Measurements from ENCODE around the gene SNCB. TPM values are rescaled to one million over a fixed set of nuclear protein-coding genes. Genes with fewer than 3 reads are reported as not detected.

SNCB gene
- total RNA-seq, 1 experiment from 2014 or later = not detected

- Histone ChIP-seq H3K4me3 (replicated peaks in 1 of 2; ENCODE audit: low read depth in 1 of 2, low read length in 2 of 2) (no peak overlapping the region), H3K9me2 (ENCODE audit: insufficient read depth) (no peaks in the 10 kb centered on the region), H3K9me3 (ENCODE audit: control insufficient read depth in 1 of 2, insufficient read depth in 1 of 2, low read depth in 1 of 2, low read length in 2 of 2) (peaks cover 5 to 9% of the 10 kb centered on the region in 2 experiments; a peak in 2 of 4 replicates), H3K4me2 (ENCODE audit: low read length) (no peak overlapping the region), H3K36me3 (ENCODE audit: control insufficient read depth in 1 of 2, insufficient read depth in 2 of 2, low read length in 2 of 2) (no peaks in the 10 kb centered on the region), H2AFZ (ENCODE audit: low read depth, low read length, poor library complexity, severe bottlenecking) (no peak overlapping the region), H3K4me1 (ENCODE audit: control insufficient read depth in 1 of 2, insufficient read depth in 2 of 2, low read length in 2 of 2) (peaks cover 0 to 6% of the 10 kb centered on the region in 2 experiments; a peak in 2 of 4 replicates), H3K9ac (ENCODE audit: low read length) (no peak overlapping the region), H3K79me2 (ENCODE audit: insufficient read depth, low read length) (no peaks in the 10 kb centered on the region), H3K27ac (ENCODE audit: low read depth, low read length) (no peak overlapping the region), H4K20me1 (ENCODE audit: insufficient read depth) (no peaks in the 10 kb centered on the region), H3K27me3 (ENCODE audit: insufficient read depth, low read length) (no peaks in the 10 kb centered on the region)
- ATAC-seq (no peak), DNase-seq (ENCODE audit: low read depth, low spot score) (no peak)
- TF ChIP-seq ZBTB33 (IDR thresholded peaks at IDR 0.05; ENCODE audit: extremely low read depth, insufficient replicate concordance, low read length) (no peak), ZNF274 (IDR thresholded peaks at IDR 0.05; ENCODE audit: low read depth, low read length) (no peak), SIN3A (IDR thresholded peaks at IDR 0.05; ENCODE audit: low read depth) (no peak)
- no TSS peak for BruUV-seq (replicated peaks)
- RAD21 ChIA-PET (ENCODE audit: low non-redundant PET in 1 of 2, low total read pairs in 2 of 2, uncharacterized antibody in 2 of 2, unreplicated experiment in 2 of 2) = no interaction called here
- POLR2A ChIA-PET = no interaction called here
- CTCF ChIA-PET = no interaction called here
- intact Hi-C loops (cut with micrococcal nuclease) = no loop called here
Measured at GRCh38 chr5:176583076-176583475, 47.3 kb downstream of the SNCB start.

GRCh38 chr5:176581361-176581760, 49.0 kb downstream of the SNCB start:
- POLR2A ChIA-PET = no interaction called here
- DNase-seq (ENCODE audit: low read depth, low spot score) (no peak), ATAC-seq (no peak)
- Histone ChIP-seq H3K4me2 (ENCODE audit: low read length) (no peak overlapping the region), H2AFZ (ENCODE audit: low read depth, low read length, poor library complexity, severe bottlenecking) (no peak overlapping the region), H3K27me3 (ENCODE audit: insufficient read depth, low read length) (no peaks in the 10 kb centered on the region), H3K9me3 (ENCODE audit: control insufficient read depth in 1 of 2, insufficient read depth in 1 of 2, low read depth in 1 of 2, low read length in 2 of 2) (peaks cover 5 to 9% of the 10 kb centered on the region in 2 experiments; a peak in 2 of 4 replicates), H3K36me3 (ENCODE audit: control insufficient read depth in 1 of 2, insufficient read depth in 2 of 2, low read length in 2 of 2) (no peaks in the 10 kb centered on the region), H4K20me1 (ENCODE audit: insufficient read depth) (no peaks in the 10 kb centered on the region), H3K27ac (ENCODE audit: low read depth, low read length) (no peak overlapping the region), H3K4me3 (replicated peaks in 1 of 2; ENCODE audit: low read depth in 1 of 2, low read length in 2 of 2) (no peak overlapping the region), H3K9me2 (ENCODE audit: insufficient read depth) (no peaks in the 10 kb centered on the region), H3K4me1 (ENCODE audit: control insufficient read depth in 1 of 2, insufficient read depth in 2 of 2, low read length in 2 of 2) (peaks cover 0 to 10% of the 10 kb centered on the region in 2 experiments; a peak in 2 of 4 replicates), H3K9ac (ENCODE audit: low read length) (no peak overlapping the region), H3K79me2 (ENCODE audit: insufficient read depth, low read length) (no peaks in the 10 kb centered on the region)
- TF ChIP-seq EZH2 (IDR thresholded peaks at IDR 0.05) (no peak), EZH2phosphoT487 (IDR thresholded peaks at IDR 0.05; ENCODE audit: borderline replicate concordance) (no peak), MAX (IDR thresholded peaks at IDR 0.05) (no peak), ELF1 (IDR thresholded peaks at IDR 0.05; ENCODE audit: borderline replicate concordance, low read depth) (no peak), POLR2AphosphoS5 (IDR thresholded peaks at IDR 0.05; ENCODE audit: low read depth, low read length) (no peak), SRF (IDR thresholded peaks at IDR 0.05; ENCODE audit: low read depth) (no peak)
- no TSS peak for BruUV-seq (replicated peaks)
- CTCF ChIA-PET = no interaction called here
- intact Hi-C loops (cut with micrococcal nuclease) = no loop called here
- RAD21 ChIA-PET (ENCODE audit: low non-redundant PET in 1 of 2, low total read pairs in 2 of 2, uncharacterized antibody in 2 of 2, unreplicated experiment in 2 of 2) = no interaction called here

Data from HCT116 (cell line).